H9 (cell line): ENCODE data around the gene PFN1. TPM values are rescaled to one million over a fixed set of nuclear protein-coding genes. Genes with fewer than 3 reads are reported as not detected.

Experiments used
- DNase-seq: peaks from one replicate; pipeline ENCODE4 v3.0.0-alpha.2; 2017
- H2AFZ ChIP-seq: one replicate; pipeline ENCODE4 v1.6.1; 2013; ENCODE audit warnings: mild to moderate bottlenecking, low read length, control low read depth, moderate library complexity
- H2AK5ac ChIP-seq: 2 replicates; pipeline ENCODE4 v1.6.1; 2013; ENCODE audit warnings: low read length, control low read depth, mixed read lengths; ENCODE audit not compliant: insufficient read length
- H2BK120ac ChIP-seq: one replicate; pipeline ENCODE4 v1.6.1; 2013; ENCODE audit warnings: low read depth, mild to moderate bottlenecking, low read length, control low read depth, inconsistent platforms; ENCODE audit not compliant: poor library complexity, severe bottlenecking
- H2BK12ac ChIP-seq: 2 replicates; pipeline ENCODE4 v1.6.1; 2013; ENCODE audit warnings: low read length, control low read depth, mixed read lengths, low read depth; ENCODE audit not compliant: insufficient read length
- H2BK15ac ChIP-seq: 2 replicates; pipeline ENCODE4 v1.6.1; 2013; ENCODE audit warnings: low read depth, low read length, control low read depth
- H2BK20ac ChIP-seq: one replicate; pipeline ENCODE4 v1.6.1; 2013; ENCODE audit warnings: low read depth, mild to moderate bottlenecking, low read length, control low read depth, inconsistent platforms; ENCODE audit not compliant: poor library complexity, severe bottlenecking
- H2BK5ac ChIP-seq: 2 replicates; pipeline ENCODE4 v1.6.1; 2013; ENCODE audit warnings: low read length, control low read depth, mixed read lengths; ENCODE audit not compliant: insufficient read length
- H3K14ac ChIP-seq: 2 replicates; pipeline ENCODE4 v1.6.1; 2013; ENCODE audit warnings: low read length, control low read depth; ENCODE audit not compliant: insufficient read depth
- H3K18ac ChIP-seq: 2 replicates; pipeline ENCODE4 v1.6.1; 2013; ENCODE audit warnings: low read depth, mild to moderate bottlenecking, mixed read lengths, low read length, control low read depth; ENCODE audit not compliant: insufficient read length
- H3K23ac ChIP-seq: 2 replicates; pipeline ENCODE4 v1.6.1; 2013; ENCODE audit warnings: low read length, control low read depth, mixed read lengths, low read depth; ENCODE audit not compliant: insufficient read length
- H3K23me2 ChIP-seq: 2 replicates; pipeline ENCODE4 v1.6.1; 2013; ENCODE audit warnings: low read depth, mild to moderate bottlenecking, mixed read lengths, low read length, control low read depth; ENCODE audit not compliant: insufficient read length, poor library complexity, severe bottlenecking
- H3K27ac ChIP-seq: 2 replicates; pipeline ENCODE4 v1.5.1; 2013; ENCODE audit warnings: low read length, control low read depth, mixed read lengths, low read depth; ENCODE audit not compliant: insufficient read length
- H3K27me3 ChIP-seq: 2 replicates; pipeline ENCODE4 v1.6.1; 2013; ENCODE audit warnings: low read length, control low read depth, inconsistent platforms; ENCODE audit not compliant: insufficient read depth
- H3K4ac ChIP-seq: 2 replicates; pipeline ENCODE4 v1.6.1; 2013; ENCODE audit warnings: low read depth, mild to moderate bottlenecking, control low read depth, inconsistent platforms, low read length, moderate library complexity
- H3K4me1 ChIP-seq: 2 replicates; pipeline ENCODE4 v1.6.1; 2013; ENCODE audit warnings: low read length, control low read depth, inconsistent platforms; ENCODE audit not compliant: insufficient read depth
- H3K4me2 ChIP-seq: 2 replicates; pipeline ENCODE4 v1.6.1; 2013; ENCODE audit warnings: low read length, control low read depth, mixed read lengths; ENCODE audit not compliant: insufficient read length, insufficient read depth
- H3K56ac ChIP-seq: 2 replicates; pipeline ENCODE4 v1.6.1; 2013; ENCODE audit warnings: low read depth, mild to moderate bottlenecking, mixed read lengths, low read length, control low read depth; ENCODE audit not compliant: insufficient read length
- H3K79me1 ChIP-seq: 2 replicates; pipeline ENCODE4 v1.6.1; 2013; ENCODE audit warnings: low read depth, mild to moderate bottlenecking, moderate library complexity, low read length, control low read depth, inconsistent platforms; ENCODE audit not compliant: insufficient read depth, poor library complexity, severe bottlenecking
- H3K79me2 ChIP-seq: 2 replicates; pipeline ENCODE4 v1.6.1; 2013; ENCODE audit warnings: low read length, control low read depth, inconsistent platforms; ENCODE audit not compliant: insufficient read depth
- H3K9ac ChIP-seq: 2 replicates; pipeline ENCODE4 v1.6.1; 2013; ENCODE audit warnings: low read length, control low read depth, mixed read lengths; ENCODE audit not compliant: insufficient read length; ENCODE audit errors: extremely low read depth
- H3K9me3 ChIP-seq: one replicate; pipeline ENCODE4 v1.6.1; 2013; ENCODE audit warnings: low read depth, low read length, inconsistent platforms; ENCODE audit not compliant: control insufficient read depth
- H3T11ph ChIP-seq: one replicate; pipeline ENCODE4 v1.6.1; 2013; ENCODE audit warnings: mild to moderate bottlenecking, low read length, control low read depth, inconsistent platforms
- H4K20me1 ChIP-seq: one replicate; pipeline ENCODE4 v1.6.1; 2013; ENCODE audit not compliant: control insufficient read depth, insufficient read length, insufficient read depth
- H4K5ac ChIP-seq: 2 replicates; pipeline ENCODE4 v1.6.1; 2013; ENCODE audit warnings: low read depth, mild to moderate bottlenecking, mixed read lengths, low read length, control low read depth; ENCODE audit not compliant: insufficient read length
- H4K8ac ChIP-seq: replicated peaks from 2 replicates; pipeline ENCODE4 v1.6.1; 2013; ENCODE audit warnings: low read length, control low read depth, mixed read lengths, low read depth; ENCODE audit not compliant: insufficient read length
- H4K91ac ChIP-seq: 2 replicates; pipeline ENCODE4 v1.6.1; 2013; ENCODE audit warnings: low read depth, mild to moderate bottlenecking, moderate library complexity, mixed read lengths, low read length, control low read depth; ENCODE audit not compliant: insufficient read length
- H3K27ac Mint-ChIP-seq, 3 experiments: 2 replicates in 2 of 3; 3 replicates in 1 of 3; pipeline ENCODE4 v1.8.0; 2020 to 2021; ENCODE audit warnings: mixed read lengths in 3 of 3, mild to moderate bottlenecking in 1 of 3, moderate library complexity in 1 of 3
- H3K27me3 Mint-ChIP-seq: 2 replicates; pipeline ENCODE4 v1.8.0; 2021; ENCODE audit warnings: low read depth, mild to moderate bottlenecking, moderate library complexity, mixed read lengths
- H3K36me3 Mint-ChIP-seq, 3 experiments: 2 replicates in 2 of 3; 3 replicates in 1 of 3; pipeline ENCODE4 v1.8.0; 2020 to 2021; ENCODE audit warnings: low read depth in 3 of 3, mixed read lengths in 3 of 3; ENCODE audit not compliant: insufficient read depth in 1 of 3
- H3K4me1 Mint-ChIP-seq, 2 experiments: 2 replicates each; pipeline ENCODE4 v1.8.0; 2020; ENCODE audit warnings: mixed read lengths in 2 of 2
- H3K4me3 Mint-ChIP-seq, 2 experiments: 2 replicates in 1 of 2; 3 replicates in 1 of 2; pipeline ENCODE4 v1.8.0; 2020 to 2021; ENCODE audit warnings: mild to moderate bottlenecking in 2 of 2, mixed read lengths in 2 of 2, moderate library complexity in 1 of 2
- H3K9me3 Mint-ChIP-seq, 2 experiments: 2 replicates in 1 of 2; 3 replicates in 1 of 2; pipeline ENCODE4 v1.8.0; 2020; ENCODE audit warnings: mild to moderate bottlenecking in 2 of 2, mixed read lengths in 2 of 2, moderate library complexity in 1 of 2
- WGBS: extraction: QIAGEN DNeasy Blood & Tissue Kit; methylation state at CpG from one replicate; pipeline ENCODE4 v1.1.7; 2013; ENCODE audit warnings: missing lambda C conversion rate, low lambda C conversion rate, mixed read lengths; ENCODE audit not compliant: insufficient read length; ENCODE audit errors: extremely low coverage; 5-methylcytosine and 5-hydroxymethylcytosine counted together
- total RNA-seq: library from RNA; stranded (reverse); gene quantifications from 2 replicates; pipeline ENCODE4 v1.2.1, GENCODE V29; 2021
- TF ChIP-seq, protein P1 (sequence below): fragments of 200-600 bp; sonication (generic); conservative IDR thresholded peaks from 3 replicates; pipeline ENCODE4 v1.8.0; 2021; ENCODE audit warnings: antibody characterized with exemption, mild to moderate bottlenecking

The PFN1 gene
- total RNA-seq, 1 experiment from 2014 or later = 1,149 TPM

- TF ChIP-seq, protein P1, sequence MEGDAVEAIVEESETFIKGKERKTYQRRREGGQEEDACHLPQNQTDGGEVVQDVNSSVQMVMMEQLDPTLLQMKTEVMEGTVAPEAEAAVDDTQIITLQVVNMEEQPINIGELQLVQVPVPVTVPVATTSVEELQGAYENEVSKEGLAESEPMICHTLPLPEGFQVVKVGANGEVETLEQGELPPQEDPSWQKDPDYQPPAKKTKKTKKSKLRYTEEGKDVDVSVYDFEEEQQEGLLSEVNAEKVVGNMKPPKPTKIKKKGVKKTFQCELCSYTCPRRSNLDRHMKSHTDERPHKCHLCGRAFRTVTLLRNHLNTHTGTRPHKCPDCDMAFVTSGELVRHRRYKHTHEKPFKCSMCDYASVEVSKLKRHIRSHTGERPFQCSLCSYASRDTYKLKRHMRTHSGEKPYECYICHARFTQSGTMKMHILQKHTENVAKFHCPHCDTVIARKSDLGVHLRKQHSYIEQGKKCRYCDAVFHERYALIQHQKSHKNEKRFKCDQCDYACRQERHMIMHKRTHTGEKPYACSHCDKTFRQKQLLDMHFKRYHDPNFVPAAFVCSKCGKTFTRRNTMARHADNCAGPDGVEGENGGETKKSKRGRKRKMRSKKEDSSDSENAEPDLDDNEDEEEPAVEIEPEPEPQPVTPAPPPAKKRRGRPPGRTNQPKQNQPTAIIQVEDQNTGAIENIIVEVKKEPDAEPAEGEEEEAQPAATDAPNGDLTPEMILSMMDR = no peak
Measured at GRCh38 chr17:4987767-4988567, 39.6 kb upstream of the PFN1 start.

More at GRCh38 chr17:4987767-4988567, 39.6 kb upstream of the PFN1 start:
- Mint-ChIP-seq H3K36me3 (peaks cover 0 to 2% (median 0%) of the 10 kb centered on the region in 3 experiments; a peak in 2 of 7 replicates), H3K9me3 (no peaks in the 10 kb centered on the region), H3K4me3 (peak overlapping the region; percentile 79 to 87), H3K27ac (no peak overlapping the region), H3K27me3 (peaks cover 55% of the 10 kb centered on the region), H3K4me1 (peaks cover 18 to 22% of the 10 kb centered on the region in 2 experiments)
- Histone ChIP-seq H4K5ac (no peak overlapping the region), H2BK12ac (no peak overlapping the region), H3K9me3 (no peaks in the 10 kb centered on the region), H3K4me2 (peak overlapping the region; percentile 76), H2BK15ac (no peak overlapping the region), H3K18ac (no peak overlapping the region), H3K14ac (no peak overlapping the region), H3K4ac (no peak overlapping the region), H3K23me2 (peaks cover 14% of the 10 kb centered on the region), H3K4me1 (no peaks in the 10 kb centered on the region), H2BK120ac (no peak overlapping the region), H3K9ac (no peak overlapping the region), H3T11ph (no peak overlapping the region), H3K27me3 (peaks cover 1% of the 10 kb centered on the region; the same call in 1 of the 2 replicates), H3K27ac (no peak overlapping the region), H2AFZ (no peak overlapping the region), H2BK20ac (no peak overlapping the region), H3K79me2 (no peaks in the 10 kb centered on the region), H3K23ac (no peak overlapping the region), H3K56ac (no peak overlapping the region), H2BK5ac (no peak overlapping the region), H2AK5ac (no peak overlapping the region), H4K8ac (no peak overlapping the region), H4K20me1 (no peaks in the 10 kb centered on the region), H4K91ac (no peak overlapping the region), H3K79me1 (no peaks in the 10 kb centered on the region)
- no peak for DNase-seq
- no CpG with 5 or more reads among the region's 30 CpGs for WGBS
